CD4-positive, alpha-beta T cell treated with Interleukin-6 at 100 ng/mL for 8 hours (primary cell): ENCODE results near the gene PIK3C2B.

Experiments used
- DNase-seq: peaks from one replicate; pipeline ENCODE4 v3.0.0-alpha.2; 2020; ENCODE audit warnings: mixed read lengths, low spot score

PIK3C2B gene

GRCh38 chr1:204461331-204462228, 33.0 kb downstream of the PIK3C2B start:
- peak; percentile 37 for DNase-seq

GRCh38 chr1:204460346-204460745, 34.3 kb downstream of the PIK3C2B start:
- no peak for DNase-seq

- DNase-seq = no peak
Observed at GRCh38 chr1:204459706-204460105, 34.9 kb downstream of the PIK3C2B start.

GRCh38 chr1:204457666-204458065, 36.9 kb downstream of the PIK3C2B start:
- DNase-seq = no peak

- DNase-seq = no peak
Observed at GRCh38 chr1:204456826-204457442, 37.7 kb downstream of the PIK3C2B start.

- DNase-seq = no peak
Observed at GRCh38 chr1:204455831-204456145, 38.8 kb downstream of the PIK3C2B start.

- no peak for DNase-seq
Observed at GRCh38 chr1:204455063-204455830, 39.4 kb downstream of the PIK3C2B start.

GRCh38 chr1:204454476-204454875, 40.1 kb downstream of the PIK3C2B start:
- DNase-seq = no peak

GRCh38 chr1:204453141-204453772, 41.3 kb downstream of the PIK3C2B start:
- peak; percentile 85 for DNase-seq

- no peak for DNase-seq
Observed at GRCh38 chr1:204451352-204452124, 43.1 kb downstream of the PIK3C2B start.

GRCh38 chr1:204450461-204451257, 43.9 kb downstream of the PIK3C2B start:
- DNase-seq = no peak

GRCh38 chr1:204449678-204450280, 44.8 kb downstream of the PIK3C2B start:
- no peak for DNase-seq

GRCh38 chr1:204448991-204449677, 45.5 kb downstream of the PIK3C2B start:
- DNase-seq = no peak

GRCh38 chr1:204448344-204448964, 46.2 kb downstream of the PIK3C2B start:
- DNase-seq = no peak

GRCh38 chr1:204447736-204448135, 46.9 kb downstream of the PIK3C2B start:
- DNase-seq = no peak

- no peak for DNase-seq
Observed at GRCh38 chr1:204447190-204447589, 47.4 kb downstream of the PIK3C2B start.

- DNase-seq = peak; percentile 80
Observed at GRCh38 chr1:204446413-204447111, 48.0 kb downstream of the PIK3C2B start.

GRCh38 chr1:204445860-204446412, 48.7 kb downstream of the PIK3C2B start:
- no peak for DNase-seq
